ENCODE results near the gene NFAT5. TPM values are rescaled to one million over a fixed set of nuclear protein-coding genes. Genes with fewer than 3 reads are reported as not detected.

NFAT5 gene
- total and polyA plus RNA-seq, 9 donors, result 8.2 to 47.9 (median 37.0) TPM

DNA sequence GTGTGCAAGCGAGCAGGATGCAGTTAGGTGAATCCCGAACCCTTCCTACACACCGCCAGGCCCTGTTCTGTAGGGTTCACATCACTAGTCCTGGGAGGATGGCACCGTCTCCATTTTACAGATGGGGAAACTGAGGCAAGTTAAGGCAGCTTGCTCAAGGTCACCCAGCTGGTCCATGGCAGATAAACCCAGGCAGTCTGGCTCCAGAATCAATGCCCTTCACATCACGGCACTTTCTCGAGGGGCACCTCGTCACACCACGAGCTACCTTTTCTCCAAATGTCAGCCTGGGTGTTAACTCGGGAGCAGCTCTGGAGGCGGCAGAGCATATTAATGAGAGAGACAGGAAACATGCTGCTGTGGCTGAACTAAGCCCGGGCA lies 179.5 kb downstream of the NFAT5 start:
- H3K27me3 ChIP-seq, result no peaks in the 10 kb centered on the region
- no peaks in the 10 kb centered on the region for H3K9me3 ChIP-seq
- H3K36me3 ChIP-seq, result no peaks in the 10 kb centered on the region
- no peak for TF ChIP-seq POLR2A (IDR thresholded peaks at IDR 0.05)
- TF ChIP-seq EP300 (IDR thresholded peaks at IDR 0.05), result no peak
- TF ChIP-seq, protein P1, sequence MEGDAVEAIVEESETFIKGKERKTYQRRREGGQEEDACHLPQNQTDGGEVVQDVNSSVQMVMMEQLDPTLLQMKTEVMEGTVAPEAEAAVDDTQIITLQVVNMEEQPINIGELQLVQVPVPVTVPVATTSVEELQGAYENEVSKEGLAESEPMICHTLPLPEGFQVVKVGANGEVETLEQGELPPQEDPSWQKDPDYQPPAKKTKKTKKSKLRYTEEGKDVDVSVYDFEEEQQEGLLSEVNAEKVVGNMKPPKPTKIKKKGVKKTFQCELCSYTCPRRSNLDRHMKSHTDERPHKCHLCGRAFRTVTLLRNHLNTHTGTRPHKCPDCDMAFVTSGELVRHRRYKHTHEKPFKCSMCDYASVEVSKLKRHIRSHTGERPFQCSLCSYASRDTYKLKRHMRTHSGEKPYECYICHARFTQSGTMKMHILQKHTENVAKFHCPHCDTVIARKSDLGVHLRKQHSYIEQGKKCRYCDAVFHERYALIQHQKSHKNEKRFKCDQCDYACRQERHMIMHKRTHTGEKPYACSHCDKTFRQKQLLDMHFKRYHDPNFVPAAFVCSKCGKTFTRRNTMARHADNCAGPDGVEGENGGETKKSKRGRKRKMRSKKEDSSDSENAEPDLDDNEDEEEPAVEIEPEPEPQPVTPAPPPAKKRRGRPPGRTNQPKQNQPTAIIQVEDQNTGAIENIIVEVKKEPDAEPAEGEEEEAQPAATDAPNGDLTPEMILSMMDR (IDR thresholded peaks at IDR 0.05), result no peak
- 89 to 94% (median 90%) methylated on average over 11 of the region's 11 CpGs for WGBS, 3 donors
- no peak overlapping the region for H3K27ac ChIP-seq
- H3K4me3 ChIP-seq, result no peak overlapping the region
- no peaks in the 10 kb centered on the region for H3K4me1 ChIP-seq (ENCODE audit: insufficient read depth)
- intact Hi-C loops (cut with DNase I), result no loop called here
- DNase-seq, result no peak

DNA sequence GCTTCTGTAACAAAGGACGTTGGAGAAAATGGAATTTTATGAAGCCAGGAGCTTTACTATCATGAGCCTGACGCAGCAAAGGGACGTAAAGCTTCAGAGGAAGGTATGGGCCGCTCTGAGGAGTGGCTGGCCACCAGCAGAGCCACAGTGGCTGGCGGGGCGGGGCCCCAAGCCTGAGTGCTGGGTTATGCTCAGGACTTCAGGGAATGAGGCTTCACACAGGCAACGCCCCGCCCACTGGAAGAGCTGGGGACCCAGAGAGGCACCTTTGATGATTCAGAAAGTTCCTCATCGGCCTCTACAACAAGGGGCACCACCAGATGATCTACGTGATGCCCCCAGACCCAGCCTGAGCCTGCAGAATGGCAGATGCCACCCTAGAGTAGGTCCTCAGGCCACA lies 180.2 kb downstream of the NFAT5 start:
- DNase-seq, result no peak
- intact Hi-C loops (cut with DNase I), result no loop called here
- WGBS, 3 donors, result 83 to 90% (median 83%) methylated on average over 10 of the region's 10 CpGs
- no peak overlapping the region for H3K4me3 ChIP-seq
- no peaks in the 10 kb centered on the region for H3K27me3 ChIP-seq
- no peaks in the 10 kb centered on the region for H3K36me3 ChIP-seq
- no peak for TF ChIP-seq EP300 (IDR thresholded peaks at IDR 0.05)
- TF ChIP-seq POLR2A (IDR thresholded peaks at IDR 0.05), result no peak
- TF ChIP-seq, protein P1 (IDR thresholded peaks at IDR 0.05), result no peak
- H3K27ac ChIP-seq, result no peak overlapping the region
- no peaks in the 10 kb centered on the region for H3K9me3 ChIP-seq
- H3K4me1 ChIP-seq (ENCODE audit: insufficient read depth), result no peaks in the 10 kb centered on the region

DNA sequence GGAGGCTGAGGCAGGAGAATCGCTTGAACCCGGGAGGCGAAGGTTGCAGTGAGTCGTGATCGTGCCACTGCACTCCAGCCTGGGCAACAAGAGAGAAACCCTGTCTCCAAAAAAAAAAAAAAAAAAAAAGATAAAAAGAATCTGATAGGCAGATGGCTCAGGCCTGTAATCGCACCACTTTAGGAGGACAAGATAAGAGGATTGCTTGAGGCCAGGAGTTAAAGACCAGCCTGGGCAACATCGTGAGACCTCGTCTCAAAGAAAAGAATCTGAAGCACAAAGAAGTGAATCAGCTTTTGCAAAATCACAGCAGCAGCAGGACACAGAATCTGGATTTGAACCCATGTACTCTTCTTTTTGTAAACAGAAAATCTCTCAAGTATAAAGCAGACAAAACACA lies 181.3 kb downstream of the NFAT5 start:
- H3K4me1 ChIP-seq (ENCODE audit: insufficient read depth), result no peaks in the 10 kb centered on the region
- intact Hi-C loops (cut with DNase I), result no loop called here
- TF ChIP-seq POLR2A (IDR thresholded peaks at IDR 0.05), result no peak
- TF ChIP-seq, protein P1 (IDR thresholded peaks at IDR 0.05), result no peak
- TF ChIP-seq EP300 (IDR thresholded peaks at IDR 0.05), result no peak
- no peaks in the 10 kb centered on the region for H3K27me3 ChIP-seq
- H3K4me3 ChIP-seq, result no peak overlapping the region
- no peaks in the 10 kb centered on the region for H3K36me3 ChIP-seq
- WGBS, 3 donors, result 58 to 69% (median 59%) methylated on average over 8 of the region's 8 CpGs
- no peak overlapping the region for H3K27ac ChIP-seq
- H3K9me3 ChIP-seq, result no peaks in the 10 kb centered on the region
- DNase-seq, result no peak

DNA sequence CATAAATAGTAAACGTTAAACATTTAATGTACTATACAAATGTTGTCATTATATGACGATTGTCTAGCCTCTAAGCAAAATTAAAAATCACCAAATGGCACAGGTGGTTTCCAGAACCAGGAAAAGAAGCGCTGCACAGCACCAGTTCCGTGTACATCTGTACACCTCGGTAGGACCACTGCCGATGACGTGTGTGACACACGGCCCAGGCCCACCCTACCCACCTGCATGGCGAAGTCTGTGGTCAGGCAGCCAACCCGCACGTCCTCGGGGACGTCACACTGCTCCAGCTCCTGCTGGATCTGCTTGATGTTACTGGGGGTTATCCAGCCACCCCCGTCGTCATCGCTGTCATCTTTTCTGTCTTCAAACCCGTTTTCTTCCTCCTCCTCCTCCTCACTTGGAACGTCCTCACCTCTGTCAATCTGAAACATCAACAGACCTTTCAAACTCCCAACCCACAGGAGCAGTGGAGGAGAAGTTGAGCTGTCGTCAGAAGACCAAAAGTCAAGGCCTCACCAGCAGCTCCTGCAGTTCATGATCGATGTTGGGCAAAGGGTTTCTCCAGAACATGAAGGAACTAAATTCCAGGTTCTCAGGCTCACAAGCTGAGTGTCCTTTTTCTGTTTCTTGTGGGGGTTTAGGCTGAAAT lies 183.1 kb downstream of the NFAT5 start:
- H3K9me3 ChIP-seq, result no peaks in the 10 kb centered on the region

DNA sequence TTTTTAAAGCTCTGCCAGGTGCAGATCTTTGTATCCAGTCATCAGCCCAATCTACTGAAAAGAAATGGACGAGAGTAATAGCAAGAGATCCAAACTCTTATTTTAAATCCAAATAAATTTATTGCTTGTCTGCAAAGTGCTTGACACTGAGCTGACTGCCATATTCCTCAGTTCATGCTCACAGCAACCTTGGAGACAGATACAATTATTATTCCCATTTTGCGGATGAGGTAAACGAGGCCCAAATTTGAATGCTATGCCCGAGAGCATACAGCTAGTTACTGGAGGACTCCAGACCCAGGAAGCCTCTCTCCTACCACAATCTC lies 188.3 kb downstream of the NFAT5 start:
- Histone ChIP-seq H3K36me3 (no peaks in the 10 kb centered on the region), H3K4me3 (peak overlapping the region; percentile 95), H3K4me1 (ENCODE audit: insufficient read depth) (peaks cover 6% of the 10 kb centered on the region), H3K27ac (peak overlapping the region in 1 of 2 donors; percentile 27), H3K9me3 (no peaks in the 10 kb centered on the region), H3K27me3 (no peaks in the 10 kb centered on the region)
- TF ChIP-seq EP300 (IDR thresholded peaks at IDR 0.05) (no peak), POLR2A (IDR thresholded peaks at IDR 0.05) (no peak)
- TF ChIP-seq, protein P1 (IDR thresholded peaks at IDR 0.05), result no peak
- no peak for DNase-seq
- 3 to 5% (median 4%) methylated on average over 4 of the region's 4 CpGs for WGBS, 3 donors
- intact Hi-C loops (cut with DNase I), result loop anchor here (2.0 to 10.0 kb wide), 5 partner anchors 42 to 359 kb away; partner anchors contain the start of gene NFAT5 (in 1 of the 4)

More for the DNA sequence above, 183.1 kb downstream of the NFAT5 start:
- Histone ChIP-seq H3K4me3 (no peak overlapping the region), H3K4me1 (ENCODE audit: insufficient read depth) (peaks cover 3% of the 10 kb centered on the region), H3K27ac (no peak overlapping the region), H3K36me3 (no peaks in the 10 kb centered on the region), H3K27me3 (no peaks in the 10 kb centered on the region)
- TF ChIP-seq EP300 (IDR thresholded peaks at IDR 0.05), result no peak
- intact Hi-C loops (cut with DNase I), result no loop called here
- 77 to 87% (median 78%) methylated on average over 20 of the region's 20 CpGs for WGBS, 3 donors
- DNase-seq, result no peak

Data from ovary (tissue), 9 donors.